Activated CD8-positive, alpha-beta memory T cell treated with anti-CD3 and anti-CD28 coated beads for 4 hours (primary cell): ENCODE results near the gene ATG16L2.
"Not testable (repeated sequence)": the region's sequence is repeated elsewhere in the genome, so short reads cannot be mapped to it uniquely, and the experiment has no call there.

ENCODE experiments used
- DNase-seq, 2 donors: peaks; one replicate each; pipeline ENCODE4 v3.0.0-alpha.2; 2020; ENCODE audit warnings: low read depth in 2 of 2

The ATG16L2 gene

DNA sequence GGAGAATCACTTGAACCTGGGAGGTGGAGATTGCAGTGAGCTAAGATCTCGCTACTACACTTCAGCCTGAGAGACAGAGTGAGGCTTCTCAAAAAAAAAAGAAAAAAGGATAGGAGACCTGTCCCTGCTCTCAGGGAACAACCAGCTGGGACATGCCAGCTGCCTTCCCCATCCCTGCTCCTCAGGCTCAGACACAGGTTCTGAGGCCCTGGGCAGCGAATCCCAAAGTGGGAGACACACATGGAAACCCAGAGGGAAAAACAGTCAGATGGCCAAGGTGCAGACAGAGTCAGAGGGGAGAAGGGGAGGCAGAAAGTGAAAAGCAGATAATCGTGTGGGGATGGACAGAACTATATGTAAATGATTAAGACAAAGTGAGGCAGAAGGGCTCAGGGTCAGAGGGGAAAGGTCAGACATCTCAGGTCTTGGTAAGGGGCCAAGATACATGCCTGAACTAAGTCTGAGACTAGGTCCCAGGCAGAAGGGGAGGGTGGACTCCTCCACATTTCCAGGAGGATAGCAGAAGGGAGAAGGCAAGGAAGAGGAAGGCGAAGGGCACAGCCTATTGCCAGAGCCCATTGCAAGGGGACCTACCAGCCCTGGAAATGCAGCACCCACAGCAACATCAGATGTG lies 34.6 kb upstream of the ATG16L2 start:
- no peak for DNase-seq

DNA sequence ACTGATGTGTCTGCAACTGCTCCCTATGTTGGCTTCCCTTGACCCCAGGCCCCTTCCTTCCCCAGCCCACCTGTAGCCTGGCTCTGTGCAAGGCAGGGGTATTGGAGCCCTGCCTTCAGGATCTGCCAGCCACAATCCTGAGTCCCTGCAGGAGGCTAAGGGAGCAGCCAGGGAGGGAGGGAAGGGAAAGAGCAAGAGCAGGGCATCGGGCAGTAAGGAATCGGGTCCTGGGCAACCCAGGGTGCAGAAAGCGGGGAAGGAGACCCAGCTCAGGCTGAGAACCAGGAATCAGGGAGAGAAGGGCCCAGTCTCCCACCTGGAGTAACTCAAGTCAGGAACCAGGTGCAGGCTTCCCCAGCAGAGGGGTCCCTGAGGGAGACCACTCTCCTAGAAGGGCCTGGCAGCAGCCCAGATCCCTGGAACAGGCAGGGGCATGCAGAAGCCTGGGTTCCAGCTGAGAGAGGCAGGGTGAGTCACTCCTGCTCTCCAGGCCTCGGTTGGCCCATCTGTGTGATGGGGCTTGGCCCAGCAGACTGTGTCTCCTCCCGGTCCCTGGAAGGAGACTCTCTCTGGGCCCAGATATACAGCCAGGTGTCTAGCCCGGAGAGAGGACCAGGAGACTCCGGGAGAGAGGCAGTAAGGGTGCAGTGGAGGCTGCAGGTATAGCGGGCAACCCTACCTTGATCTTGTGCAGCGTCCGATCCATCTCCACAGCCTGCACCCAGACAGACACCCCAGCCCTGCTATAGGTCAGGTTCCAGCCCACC lies 33.7 kb upstream of the ATG16L2 start:
- DNase-seq = no peak

- DNase-seq = no peak
Measured at GRCh38 chr11:72781063-72781312, 33.2 kb upstream of the ATG16L2 start.

DNA sequence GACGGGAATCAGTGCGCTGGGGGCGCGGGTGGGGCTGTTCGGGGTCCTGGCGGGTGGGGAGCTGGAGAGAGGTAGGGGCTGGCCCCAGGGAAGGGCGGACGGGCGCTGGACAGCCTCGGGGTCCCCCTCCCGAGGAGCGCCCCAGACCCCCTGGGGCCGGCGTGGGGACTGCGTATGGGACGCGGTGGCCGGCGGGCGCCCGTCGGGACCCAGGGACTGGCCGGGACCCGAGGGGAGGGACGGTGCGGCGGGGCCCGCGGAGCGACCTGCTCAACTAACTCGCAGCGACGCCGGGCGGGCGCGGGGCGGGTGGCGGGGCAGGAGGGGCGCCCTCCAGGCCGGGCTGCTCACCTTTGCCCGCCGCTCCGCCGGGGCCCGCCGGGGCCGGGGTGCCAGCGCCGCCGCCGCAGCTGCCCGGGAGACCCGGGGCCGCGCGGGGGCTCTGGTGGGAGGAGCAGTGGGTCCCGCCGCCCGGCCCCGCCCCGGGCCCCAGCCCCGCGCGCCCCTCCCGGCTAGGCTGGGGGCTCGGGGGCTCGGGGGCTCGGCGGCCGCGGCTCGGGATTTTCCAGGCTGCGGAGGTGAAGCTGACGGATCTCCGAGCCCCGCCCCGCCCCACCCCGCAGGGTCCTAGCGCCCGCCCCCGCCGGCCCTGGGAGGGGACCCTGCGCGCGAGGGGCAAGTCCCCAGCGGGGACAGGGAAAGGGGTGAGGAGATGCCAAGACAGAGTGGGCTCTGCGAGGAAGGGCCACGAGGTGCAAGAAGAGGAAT lies 32.7 kb upstream of the ATG16L2 start:
- DNase-seq = peak; percentile 19 to 36

- DNase-seq = no peak
Measured at GRCh38 chr11:72782081-72782920, 31.9 kb upstream of the ATG16L2 start.

GRCh38 chr11:72783144-72783905 lies 30.9 kb upstream of the ATG16L2 start:
- no peak for DNase-seq

DNA sequence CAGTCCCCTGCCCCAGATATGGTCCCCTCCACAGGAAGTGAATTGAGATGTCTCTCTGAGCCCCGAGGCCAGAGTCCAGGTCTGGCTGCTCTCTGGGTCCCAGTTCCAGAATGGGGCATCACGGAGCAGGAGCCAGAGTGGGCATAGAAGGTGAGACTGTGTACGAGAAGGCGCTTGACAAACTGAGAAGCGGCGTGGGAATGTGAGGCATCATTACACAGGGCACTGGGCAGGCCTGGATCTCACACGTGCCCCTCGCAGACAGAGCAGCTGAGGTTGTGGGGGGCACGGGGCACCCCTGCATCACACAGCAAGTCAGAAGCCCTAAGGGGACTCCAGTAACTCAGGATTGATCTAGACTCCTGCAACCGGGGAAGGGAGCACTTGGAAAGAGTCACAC lies 29.5 kb upstream of the ATG16L2 start:
- DNase-seq = no peak

DNA sequence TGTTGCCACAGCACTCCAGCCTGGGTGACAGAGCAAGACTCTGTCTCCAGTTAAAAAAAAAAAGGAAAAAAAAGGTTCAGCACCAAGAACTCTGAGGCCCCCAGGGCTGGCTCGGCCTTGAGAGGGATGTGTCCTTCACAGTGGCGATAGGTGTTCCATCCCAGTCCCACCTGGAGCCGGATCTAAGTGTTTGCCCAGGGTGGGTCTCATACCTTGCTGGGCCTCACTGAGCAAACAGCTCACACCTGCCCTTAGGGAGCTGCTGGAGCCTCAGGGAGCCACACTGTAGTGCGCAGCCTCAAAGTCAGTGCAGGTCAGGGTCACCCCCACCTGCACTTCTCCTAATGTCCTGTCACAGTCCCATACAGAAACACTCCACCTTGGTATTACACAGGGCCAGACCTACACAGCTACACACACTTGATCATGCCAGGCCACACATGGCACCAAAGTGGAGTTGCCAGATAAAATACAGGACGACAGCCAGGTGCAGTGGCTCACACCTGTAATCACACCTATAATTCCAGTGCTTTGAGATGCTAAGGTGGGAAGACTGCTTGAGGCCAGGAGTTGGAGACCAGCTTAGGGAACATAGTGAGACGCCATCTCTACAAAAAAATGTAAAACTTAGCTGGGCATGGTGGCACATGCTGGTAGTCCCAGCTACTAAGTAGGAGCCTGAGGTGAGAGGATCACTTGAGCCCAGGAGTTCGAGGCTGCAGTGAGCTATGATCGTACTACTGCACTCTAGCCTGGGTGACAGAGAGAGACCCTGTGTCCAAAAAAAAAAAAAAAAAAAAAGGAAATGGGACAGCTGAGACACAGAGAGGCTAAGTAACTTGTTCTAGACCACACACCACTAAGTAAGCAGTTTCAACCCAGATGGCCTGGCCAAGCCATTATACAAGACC lies 27.7 kb upstream of the ATG16L2 start:
- DNase-seq = no peak

DNA sequence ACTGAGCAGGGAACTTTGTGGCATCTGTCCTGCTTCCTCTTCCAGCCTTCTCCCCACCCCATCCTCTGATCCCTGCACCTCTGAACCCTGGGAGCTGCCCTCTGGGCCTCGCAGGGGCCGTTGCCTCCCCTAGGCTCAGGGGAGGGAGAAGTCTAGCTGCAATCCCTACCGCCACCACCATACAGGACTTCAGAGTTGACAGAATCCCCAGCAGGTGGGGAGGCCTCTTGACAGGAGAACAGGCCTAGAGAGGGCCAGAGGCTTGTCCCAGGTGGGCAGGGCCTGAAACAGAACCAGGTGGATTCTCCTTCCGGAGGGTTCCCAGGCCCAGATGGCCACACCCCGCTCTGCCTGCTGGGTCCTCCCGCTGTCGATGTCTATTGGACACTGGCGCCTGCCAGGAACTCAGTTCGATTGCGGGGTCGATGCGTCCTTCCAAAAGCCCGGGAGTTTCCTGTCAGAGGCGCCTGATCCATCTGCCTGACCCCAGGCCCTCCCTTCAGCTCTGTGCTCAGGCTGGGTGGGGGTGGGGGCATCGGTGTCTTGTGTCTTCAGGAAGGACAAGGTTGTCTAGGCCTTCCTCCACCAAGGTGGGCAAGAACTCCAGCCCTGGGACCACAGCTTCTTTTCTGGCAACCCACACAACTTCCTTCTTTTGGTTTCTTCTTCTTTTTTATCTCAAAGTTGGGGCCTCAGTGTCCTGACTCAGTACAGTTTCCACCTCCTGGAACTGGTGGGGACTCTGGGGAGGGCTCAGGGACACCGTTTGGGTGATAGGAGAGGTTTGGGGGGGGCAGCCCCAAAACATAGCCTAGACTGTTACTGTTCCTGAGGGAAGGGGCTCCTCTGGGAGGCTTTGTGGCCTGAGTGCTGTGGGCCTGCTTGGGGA lies 26.8 kb upstream of the ATG16L2 start:
- no peak for DNase-seq

- DNase-seq = no peak
Measured at GRCh38 chr11:72788241-72788640, 26.0 kb upstream of the ATG16L2 start.

DNA sequence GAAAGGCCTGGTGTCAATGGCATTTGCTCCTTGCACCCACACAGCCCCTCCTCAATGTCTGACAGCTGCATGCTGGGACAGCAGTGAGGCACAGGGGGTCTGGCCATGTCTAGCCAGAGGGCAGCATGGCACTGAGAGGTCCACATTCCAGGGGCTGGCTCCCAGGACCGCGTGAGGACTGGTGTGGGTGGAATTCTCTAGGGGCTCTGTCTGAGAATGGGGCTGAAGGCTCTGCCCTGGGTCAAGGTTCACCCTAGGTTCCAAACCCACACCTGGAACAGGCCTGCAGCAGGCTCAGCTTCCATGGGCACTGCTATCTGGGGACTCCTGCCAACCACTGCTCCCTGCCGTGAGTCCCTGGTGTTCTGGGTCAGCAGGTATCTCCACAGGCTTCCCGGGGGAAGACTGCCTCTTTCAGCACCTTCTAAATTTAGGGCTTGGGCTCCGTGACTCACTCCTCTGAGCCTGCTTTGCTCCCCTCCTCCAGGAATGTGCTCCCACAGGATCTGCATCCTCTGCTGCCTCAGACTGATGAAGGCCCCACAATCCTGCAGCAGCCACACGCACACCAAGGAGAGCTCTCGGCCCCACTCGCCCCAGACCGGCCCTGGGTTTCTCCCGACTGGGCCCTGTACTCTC lies 24.6 kb upstream of the ATG16L2 start:
- no peak for DNase-seq

DNA sequence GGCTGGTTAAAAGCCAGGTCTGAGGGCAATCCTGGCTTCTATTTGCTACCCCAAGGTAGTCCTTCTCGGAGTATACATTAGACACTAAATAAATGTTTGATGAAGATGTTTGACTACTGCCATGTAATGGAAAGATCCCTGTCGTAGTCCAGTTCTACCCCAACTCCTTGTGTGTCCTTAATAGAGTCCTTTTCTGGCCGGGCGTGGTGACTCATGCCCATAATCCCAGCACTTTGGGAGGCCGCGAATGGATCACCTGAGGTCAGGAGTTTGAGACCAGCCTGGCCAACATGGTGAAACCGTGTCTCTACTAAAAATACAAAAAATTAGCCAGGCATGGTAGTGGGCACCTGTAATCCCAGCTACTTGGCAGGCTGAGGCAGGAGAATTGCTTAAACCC lies 23.0 kb upstream of the ATG16L2 start:
- not testable (repeated sequence) for DNase-seq

- DNase-seq = no peak
Measured at GRCh38 chr11:72792437-72793021, 21.7 kb upstream of the ATG16L2 start.

GRCh38 chr11:72793076-72793424 lies 21.2 kb upstream of the ATG16L2 start:
- DNase-seq = no peak

GRCh38 chr11:72793425-72794367 lies 20.5 kb upstream of the ATG16L2 start, which contains the start of gene STARD10:
TSS of gene STARD10 (minus strand) at chr11:72794047. CDS start at chr11:72781181, 12,866 bp downstream.
- peak; percentile 85 to 90 for DNase-seq

GRCh38 chr11:72798361-72798760 lies 15.8 kb upstream of the ATG16L2 start:
- no peak for DNase-seq

- DNase-seq = no peak
Measured at GRCh38 chr11:72799441-72799840, 14.8 kb upstream of the ATG16L2 start.
